Type B pancreatic cell (in vitro differentiated cells): ENCODE results near the gene ARFRP1. TPM values are rescaled to one million over a fixed set of nuclear protein-coding genes. Genes with fewer than 3 reads are reported as not detected.
A peak's percentile ranks its signal among the peaks of the same experiment; 100 is the strongest.
"Not testable (repeated sequence)": the region's sequence is repeated elsewhere in the genome, so short reads cannot be mapped to it uniquely, and the experiment has no call there.

Source experiments
- DNase-seq: peaks from one replicate; pipeline ENCODE4 v3.0.0; 2021; ENCODE audit warnings: mixed read lengths; ENCODE audit not compliant: unreplicated experiment; ENCODE audit errors: extremely low spot score
- H3K27ac Mint-ChIP-seq: 2 replicates; pipeline ENCODE4 v1.8.0; 2021; ENCODE audit warnings: mild to moderate bottlenecking, mixed read lengths
- H3K27me3 Mint-ChIP-seq: 2 replicates; pipeline ENCODE4 v1.8.0; 2021; ENCODE audit warnings: mixed read lengths
- H3K36me3 Mint-ChIP-seq: 2 replicates; pipeline ENCODE4 v1.8.0; 2021; ENCODE audit warnings: mixed read lengths
- H3K4me1 Mint-ChIP-seq: one replicate; pipeline ENCODE4 v1.8.0; 2021; ENCODE audit warnings: mixed read lengths; ENCODE audit not compliant: unreplicated experiment
- H3K4me3 Mint-ChIP-seq: 2 replicates; pipeline ENCODE4 v1.8.0; 2021; ENCODE audit warnings: mild to moderate bottlenecking, mixed read lengths
- H3K9me3 Mint-ChIP-seq: 2 replicates; pipeline ENCODE4 v1.8.0; 2021; ENCODE audit warnings: mixed read lengths
- total RNA-seq: library from RNA; stranded (reverse); gene quantifications from 2 replicates; pipeline ENCODE4 v1.2.1, GENCODE V29; 2021; ENCODE audit warnings: low replicate concordance
- TF ChIP-seq, protein P1 (sequence below): fragments of 200-600 bp; sonication (generic); conservative IDR thresholded peaks from 2 replicates; pipeline ENCODE4 v1.5.0; 2021; ENCODE audit warnings: antibody characterized with exemption, mild to moderate bottlenecking

The ARFRP1 gene
- total RNA-seq, 1 donor from 2014 or later: 45.0 TPM

DNA sequence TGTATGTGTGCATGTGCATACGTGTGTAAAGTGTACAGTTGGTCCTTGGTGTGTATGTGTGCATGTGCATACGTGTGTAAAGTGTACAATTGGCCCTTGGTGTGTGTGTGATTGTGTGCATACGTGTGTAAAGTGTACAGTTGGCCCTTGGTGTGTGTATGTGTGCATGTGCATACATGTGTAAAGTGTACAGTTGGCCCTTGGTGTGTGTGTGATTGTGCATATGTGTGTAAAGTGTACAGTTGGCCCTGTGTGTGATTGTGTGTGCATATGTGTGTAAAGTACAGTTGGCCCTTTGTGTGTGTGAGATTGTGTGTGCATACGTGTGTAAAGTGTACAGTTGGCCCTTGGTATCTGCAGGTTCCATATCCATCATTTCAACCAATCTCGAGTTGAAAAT, 23.6 kb upstream of the ARFRP1 start:
- H3K9me3 Mint-ChIP-seq: no peaks in the 10 kb centered on the region
- H3K27ac Mint-ChIP-seq: no peak overlapping the region
- TF ChIP-seq, protein P1, sequence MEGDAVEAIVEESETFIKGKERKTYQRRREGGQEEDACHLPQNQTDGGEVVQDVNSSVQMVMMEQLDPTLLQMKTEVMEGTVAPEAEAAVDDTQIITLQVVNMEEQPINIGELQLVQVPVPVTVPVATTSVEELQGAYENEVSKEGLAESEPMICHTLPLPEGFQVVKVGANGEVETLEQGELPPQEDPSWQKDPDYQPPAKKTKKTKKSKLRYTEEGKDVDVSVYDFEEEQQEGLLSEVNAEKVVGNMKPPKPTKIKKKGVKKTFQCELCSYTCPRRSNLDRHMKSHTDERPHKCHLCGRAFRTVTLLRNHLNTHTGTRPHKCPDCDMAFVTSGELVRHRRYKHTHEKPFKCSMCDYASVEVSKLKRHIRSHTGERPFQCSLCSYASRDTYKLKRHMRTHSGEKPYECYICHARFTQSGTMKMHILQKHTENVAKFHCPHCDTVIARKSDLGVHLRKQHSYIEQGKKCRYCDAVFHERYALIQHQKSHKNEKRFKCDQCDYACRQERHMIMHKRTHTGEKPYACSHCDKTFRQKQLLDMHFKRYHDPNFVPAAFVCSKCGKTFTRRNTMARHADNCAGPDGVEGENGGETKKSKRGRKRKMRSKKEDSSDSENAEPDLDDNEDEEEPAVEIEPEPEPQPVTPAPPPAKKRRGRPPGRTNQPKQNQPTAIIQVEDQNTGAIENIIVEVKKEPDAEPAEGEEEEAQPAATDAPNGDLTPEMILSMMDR: no peak
- peaks cover 3% of the 10 kb centered on the region for H3K27me3 Mint-ChIP-seq
- no peak overlapping the region for H3K4me3 Mint-ChIP-seq
- no peaks in the 10 kb centered on the region for H3K4me1 Mint-ChIP-seq
- no peak for DNase-seq
- H3K36me3 Mint-ChIP-seq: peaks cover 15% of the 10 kb centered on the region

- peaks cover 19% of the 10 kb centered on the region for H3K36me3 Mint-ChIP-seq
- not testable (repeated sequence) for H3K9me3 Mint-ChIP-seq
Observed at GRCh38 chr20:63730189-63730733, 22.5 kb upstream of the ARFRP1 start.

DNA sequence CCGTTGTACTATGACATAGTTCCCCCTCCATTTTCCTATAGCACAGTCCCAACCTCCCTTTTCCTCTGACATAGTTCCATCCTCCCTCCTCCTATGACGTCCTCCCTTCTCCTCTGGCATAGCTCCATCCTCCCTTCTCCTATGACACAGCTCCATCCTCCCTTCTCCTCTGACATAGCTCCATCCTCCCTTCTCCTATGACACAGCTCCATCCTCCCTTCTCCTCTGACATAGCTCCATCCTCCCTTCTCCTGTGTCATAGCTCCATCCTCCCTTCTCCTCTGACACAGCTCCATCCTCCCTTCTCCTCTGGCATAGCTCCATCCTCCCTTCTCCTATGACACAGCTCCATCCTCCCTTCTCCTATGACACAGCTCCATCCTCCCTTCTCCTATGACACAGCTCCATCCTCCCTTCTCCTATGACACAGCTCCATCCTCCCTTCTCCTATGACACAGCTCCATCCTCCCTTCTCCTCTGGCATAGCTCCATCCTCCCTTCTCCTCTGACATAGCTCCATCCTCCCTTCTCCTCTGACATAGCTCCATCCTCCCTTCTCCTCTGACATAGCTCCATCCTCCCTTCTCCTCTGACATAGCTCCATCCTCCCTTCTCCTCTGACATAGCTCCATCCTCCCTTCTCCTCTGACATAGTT, 15.3 kb upstream of the ARFRP1 start:
- not testable (repeated sequence) for H3K27ac Mint-ChIP-seq, DNase-seq, H3K4me1 Mint-ChIP-seq, H3K27me3 Mint-ChIP-seq, H3K4me3 Mint-ChIP-seq
- Mint-ChIP-seq H3K36me3 (peaks cover 34% of the 10 kb centered on the region), H3K9me3 (peaks cover 12% of the 10 kb centered on the region)

More at GRCh38 chr20:63730189-63730733, 22.5 kb upstream of the ARFRP1 start:
- DNase-seq, H3K4me3 Mint-ChIP-seq, H3K27me3 Mint-ChIP-seq, H3K27ac Mint-ChIP-seq, H3K4me1 Mint-ChIP-seq: not testable (repeated sequence)

- H3K9me3 Mint-ChIP-seq: peaks cover 7% of the 10 kb centered on the region
- no peak overlapping the region for H3K27ac Mint-ChIP-seq
- H3K4me1 Mint-ChIP-seq: no peaks in the 10 kb centered on the region
- no peak for DNase-seq
- H3K36me3 Mint-ChIP-seq: peaks cover 50% of the 10 kb centered on the region
- no peaks in the 10 kb centered on the region for H3K27me3 Mint-ChIP-seq
- no peak overlapping the region for H3K4me3 Mint-ChIP-seq
- TF ChIP-seq, protein P1: no peak
Observed at GRCh38 chr20:63718996-63719395, 11.2 kb upstream of the ARFRP1 start.

DNA sequence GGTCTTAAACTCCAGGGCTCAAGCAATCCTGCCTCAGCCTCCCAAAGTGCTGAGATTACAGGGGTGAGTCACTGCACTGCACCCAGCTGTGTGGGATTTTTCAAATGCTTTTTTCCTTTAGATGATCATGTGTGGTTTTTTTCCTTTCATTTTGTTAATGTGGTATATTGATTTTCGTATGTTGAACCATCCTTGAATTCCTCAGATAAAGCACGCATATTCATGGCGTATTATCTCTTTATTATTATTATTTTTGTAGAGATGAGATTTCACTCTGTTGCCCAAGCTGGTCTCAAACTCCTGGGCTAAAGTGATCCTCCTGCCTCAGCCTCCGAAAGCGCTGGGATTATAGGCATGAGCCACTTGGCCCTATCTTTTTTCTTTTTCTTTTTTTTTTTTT, 7.1 kb upstream of the ARFRP1 start:
- no peak for DNase-seq
- H3K27ac Mint-ChIP-seq: no peak overlapping the region
- H3K9me3 Mint-ChIP-seq: peaks cover 7% of the 10 kb centered on the region
- TF ChIP-seq, protein P1: no peak
- no peak overlapping the region for H3K4me3 Mint-ChIP-seq
- H3K27me3 Mint-ChIP-seq: no peaks in the 10 kb centered on the region
- H3K4me1 Mint-ChIP-seq: peaks cover 8% of the 10 kb centered on the region
- peaks cover 60% of the 10 kb centered on the region for H3K36me3 Mint-ChIP-seq

DNA sequence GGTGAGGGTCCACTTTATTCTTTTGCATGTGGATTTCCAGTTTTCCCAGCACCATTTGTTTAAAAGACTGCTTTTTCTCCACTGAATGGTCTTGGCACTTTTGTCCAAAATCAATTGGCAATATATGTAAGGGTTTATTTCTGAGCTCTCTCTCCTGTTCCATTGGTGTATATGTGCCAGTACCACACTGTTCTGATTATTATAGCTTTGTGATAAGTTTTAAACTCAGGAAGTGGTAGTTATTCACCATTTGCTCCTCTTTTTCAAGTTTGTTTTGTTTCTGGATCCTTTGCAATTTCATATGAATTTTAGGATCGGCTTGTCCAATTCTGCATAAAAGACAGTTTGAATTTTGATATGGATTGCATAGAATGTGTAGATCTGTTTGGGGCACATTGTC, 4.4 kb upstream of the ARFRP1 start:
- no peaks in the 10 kb centered on the region for H3K27me3 Mint-ChIP-seq
- H3K27ac Mint-ChIP-seq: no peak overlapping the region
- H3K4me1 Mint-ChIP-seq: peaks cover 12% of the 10 kb centered on the region
- TF ChIP-seq, protein P1: no peak
- DNase-seq: no peak
- peak overlapping the region; percentile 48 for H3K4me3 Mint-ChIP-seq
- H3K36me3 Mint-ChIP-seq: peaks cover 45% of the 10 kb centered on the region
- no peaks in the 10 kb centered on the region for H3K9me3 Mint-ChIP-seq
